ENCODE measurements around the gene KPNA4. TPM values are rescaled to one million over a fixed set of nuclear protein-coding genes. Genes with fewer than 3 reads are reported as not detected.

The KPNA4 gene
- total and polyA plus RNA-seq, 2 donors (not counting 1 experiment from before 2014, with no cell fraction given), result 33.0 to 38.8 TPM

DNA sequence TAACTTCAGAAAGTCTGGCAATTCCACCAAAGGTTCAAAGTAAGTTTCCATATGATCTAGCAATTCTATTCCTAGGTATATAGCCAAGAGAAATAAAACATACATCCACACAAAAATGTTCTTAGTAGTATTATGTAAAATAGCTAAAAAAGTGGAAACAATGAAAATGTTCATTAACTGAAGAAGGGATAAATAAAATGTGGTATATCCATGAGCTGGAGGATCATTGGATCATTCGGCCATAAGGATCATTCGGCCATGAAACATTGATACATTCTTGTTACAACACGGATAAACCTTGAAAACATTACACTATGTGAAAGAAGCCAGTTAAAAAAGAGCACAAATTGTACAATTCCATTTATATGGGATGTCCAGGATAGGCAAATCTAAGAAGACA is 2.4 kb downstream of the KPNA4 start:
- TF ChIP-seq, protein P1, sequence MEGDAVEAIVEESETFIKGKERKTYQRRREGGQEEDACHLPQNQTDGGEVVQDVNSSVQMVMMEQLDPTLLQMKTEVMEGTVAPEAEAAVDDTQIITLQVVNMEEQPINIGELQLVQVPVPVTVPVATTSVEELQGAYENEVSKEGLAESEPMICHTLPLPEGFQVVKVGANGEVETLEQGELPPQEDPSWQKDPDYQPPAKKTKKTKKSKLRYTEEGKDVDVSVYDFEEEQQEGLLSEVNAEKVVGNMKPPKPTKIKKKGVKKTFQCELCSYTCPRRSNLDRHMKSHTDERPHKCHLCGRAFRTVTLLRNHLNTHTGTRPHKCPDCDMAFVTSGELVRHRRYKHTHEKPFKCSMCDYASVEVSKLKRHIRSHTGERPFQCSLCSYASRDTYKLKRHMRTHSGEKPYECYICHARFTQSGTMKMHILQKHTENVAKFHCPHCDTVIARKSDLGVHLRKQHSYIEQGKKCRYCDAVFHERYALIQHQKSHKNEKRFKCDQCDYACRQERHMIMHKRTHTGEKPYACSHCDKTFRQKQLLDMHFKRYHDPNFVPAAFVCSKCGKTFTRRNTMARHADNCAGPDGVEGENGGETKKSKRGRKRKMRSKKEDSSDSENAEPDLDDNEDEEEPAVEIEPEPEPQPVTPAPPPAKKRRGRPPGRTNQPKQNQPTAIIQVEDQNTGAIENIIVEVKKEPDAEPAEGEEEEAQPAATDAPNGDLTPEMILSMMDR (conservative IDR thresholded peaks at IDR 0.05 in 1 of 2, IDR thresholded peaks at IDR 0.05 in 1 of 2; ENCODE audit: low read depth in 1 of 2, low read length in 2 of 2), result no peak
- no peak for TF ChIP-seq EZH2 (IDR thresholded peaks at IDR 0.05; ENCODE audit: low read length, missing control alignments)
- H2AFZ ChIP-seq (ENCODE audit: low read length), result no peak overlapping the region
- peaks cover 18% of the 10 kb centered on the region for H3K4me1 ChIP-seq (ENCODE audit: control insufficient read depth, extremely low read depth, insufficient read depth, low read length)
- no peaks in the 10 kb centered on the region for H3K36me3 ChIP-seq (ENCODE audit: control insufficient read depth, insufficient read depth, low read length)
- peak overlapping the region; percentile 89 for H3K4me2 ChIP-seq (ENCODE audit: extremely low read depth, insufficient read depth, low read length)
- H3K79me2 ChIP-seq (ENCODE audit: control insufficient read depth, insufficient read depth, low read length), result peaks cover 80% of the 10 kb centered on the region
- H3K27ac ChIP-seq (ENCODE audit: insufficient read depth, low read length), result no peak overlapping the region
- H3K4me3 ChIP-seq (replicated peaks in 1 of 4; ENCODE audit: control extremely low read depth in 1 of 4, insufficient read depth in 1 of 4, low read depth in 3 of 4, low read length in 4 of 4), result peak overlapping the region; percentile 35 to 94 (median 68)
- DNase-seq (ENCODE audit: low read depth in 2 of 2), result no peak
- H4K20me1 ChIP-seq (ENCODE audit: control insufficient read depth, extremely low read depth, insufficient read depth, low read length), result peaks cover 12% of the 10 kb centered on the region
- no peaks in the 10 kb centered on the region for H3K27me3 ChIP-seq (ENCODE audit: control insufficient read depth, insufficient read depth, low read length)
- no peak overlapping the region for H3K9ac ChIP-seq (ENCODE audit: insufficient read depth, low read length)
- H3K9me3 ChIP-seq (ENCODE audit: control insufficient read depth, insufficient read depth, low read depth, low read length), result no peaks in the 10 kb centered on the region

DNA sequence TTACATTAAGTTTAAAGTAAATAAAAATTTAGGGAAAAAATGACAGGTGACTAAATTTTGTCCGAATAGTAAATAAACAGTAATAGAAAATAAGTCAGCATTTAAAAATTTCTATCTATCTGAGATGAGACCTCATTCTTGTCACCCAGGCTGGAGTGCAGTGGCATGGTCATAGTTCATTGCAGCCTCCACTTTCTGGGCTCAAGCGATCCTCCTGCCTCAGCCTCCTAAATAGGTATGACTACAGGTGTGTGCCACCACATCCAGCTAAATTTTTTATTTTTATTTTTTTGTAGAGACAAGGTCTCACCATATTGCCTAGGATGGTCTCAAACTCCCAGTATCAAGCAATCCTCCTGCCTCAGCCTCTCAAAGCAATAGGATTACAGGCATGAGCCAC is 7.8 kb downstream of the KPNA4 start:
- Histone ChIP-seq H3K4me2 (ENCODE audit: extremely low read depth, insufficient read depth, low read length) (no peak overlapping the region), H3K9ac (ENCODE audit: insufficient read depth, low read length) (no peak overlapping the region), H3K36me3 (ENCODE audit: control insufficient read depth, insufficient read depth, low read length) (no peaks in the 10 kb centered on the region), H3K27ac (ENCODE audit: insufficient read depth, low read length) (no peak overlapping the region), H3K4me1 (ENCODE audit: control insufficient read depth, extremely low read depth, insufficient read depth, low read length) (peaks cover 7% of the 10 kb centered on the region), H3K27me3 (ENCODE audit: control insufficient read depth, insufficient read depth, low read length) (no peaks in the 10 kb centered on the region), H3K4me3 (replicated peaks in 1 of 4; ENCODE audit: control extremely low read depth in 1 of 4, insufficient read depth in 1 of 4, low read depth in 3 of 4, low read length in 4 of 4) (no peak overlapping the region), H4K20me1 (ENCODE audit: control insufficient read depth, extremely low read depth, insufficient read depth, low read length) (peaks cover 6% of the 10 kb centered on the region), H2AFZ (ENCODE audit: low read length) (no peak overlapping the region), H3K9me3 (ENCODE audit: control insufficient read depth, insufficient read depth, low read depth, low read length) (no peaks in the 10 kb centered on the region), H3K79me2 (ENCODE audit: control insufficient read depth, insufficient read depth, low read length) (peaks cover 98% of the 10 kb centered on the region)
- DNase-seq (ENCODE audit: low read depth in 2 of 2), result no peak
- TF ChIP-seq, protein P1 (conservative IDR thresholded peaks at IDR 0.05 in 1 of 2, IDR thresholded peaks at IDR 0.05 in 1 of 2; ENCODE audit: low read depth in 1 of 2, low read length in 2 of 2), result no peak
- TF ChIP-seq EZH2 (IDR thresholded peaks at IDR 0.05; ENCODE audit: low read length, missing control alignments), result no peak

DNA sequence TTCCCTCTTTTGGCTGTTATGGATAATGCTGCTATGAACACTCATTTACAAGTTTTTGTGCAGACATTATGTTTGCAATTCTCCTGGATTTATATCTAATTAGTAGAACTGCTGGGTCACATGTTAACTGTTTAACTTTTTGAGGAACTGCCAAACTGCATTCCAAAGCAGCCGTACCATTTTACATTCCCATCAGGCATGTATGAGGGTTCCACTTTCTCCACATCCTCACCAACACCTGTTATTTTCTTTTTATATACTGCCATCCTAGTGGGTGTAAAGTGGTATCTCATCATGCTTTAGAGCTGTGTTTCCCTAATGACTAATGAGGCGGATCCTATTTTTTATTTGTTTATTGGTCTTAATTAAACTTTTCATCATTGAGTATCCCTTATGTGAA is 9.2 kb downstream of the KPNA4 start:
- no peak for TF ChIP-seq EZH2 (IDR thresholded peaks at IDR 0.05; ENCODE audit: low read length, missing control alignments)
- TF ChIP-seq, protein P1 (conservative IDR thresholded peaks at IDR 0.05 in 1 of 2, IDR thresholded peaks at IDR 0.05 in 1 of 2; ENCODE audit: low read depth in 1 of 2, low read length in 2 of 2), result no peak
- Histone ChIP-seq H2AFZ (ENCODE audit: low read length) (no peak overlapping the region), H3K27me3 (ENCODE audit: control insufficient read depth, insufficient read depth, low read length) (no peaks in the 10 kb centered on the region), H3K36me3 (ENCODE audit: control insufficient read depth, insufficient read depth, low read length) (no peaks in the 10 kb centered on the region), H3K4me3 (replicated peaks in 1 of 4; ENCODE audit: control extremely low read depth in 1 of 4, insufficient read depth in 1 of 4, low read depth in 3 of 4, low read length in 4 of 4) (no peak overlapping the region), H3K79me2 (ENCODE audit: control insufficient read depth, insufficient read depth, low read length) (peaks cover 97% of the 10 kb centered on the region), H4K20me1 (ENCODE audit: control insufficient read depth, extremely low read depth, insufficient read depth, low read length) (no peaks in the 10 kb centered on the region), H3K4me2 (ENCODE audit: extremely low read depth, insufficient read depth, low read length) (no peak overlapping the region), H3K27ac (ENCODE audit: insufficient read depth, low read length) (no peak overlapping the region), H3K4me1 (ENCODE audit: control insufficient read depth, extremely low read depth, insufficient read depth, low read length) (no peaks in the 10 kb centered on the region), H3K9ac (ENCODE audit: insufficient read depth, low read length) (no peak overlapping the region), H3K9me3 (ENCODE audit: control insufficient read depth, insufficient read depth, low read depth, low read length) (no peaks in the 10 kb centered on the region)
- no peak for DNase-seq (ENCODE audit: low read depth in 2 of 2)

All from fibroblast of lung (primary cell).